Renal pelvis (tissue), 4 donors: ENCODE measurements around the gene TMEM39B. TPM values are rescaled to one million over a fixed set of nuclear protein-coding genes. Genes with fewer than 3 reads are reported as not detected.
A peak's percentile ranks its signal among the peaks of the same experiment; 100 is the strongest.
"Not testable (repeated sequence)": the region's sequence is repeated elsewhere in the genome, so short reads cannot be mapped to it uniquely, and the experiment has no call there.

ENCODE experiments used
- DNase-seq: peaks from one replicate; pipeline ENCODE4 v3.0.0-alpha.2; 2013
- polyA plus RNA-seq, 3 donors: library from polyadenylated mRNA; unstranded; fragments of 120-200 nt; gene quantifications; one replicate each; pipeline ENCODE4 v1.2.1, GENCODE V29; 2013; ENCODE audit not compliant: insufficient read length in 3 of 3

Gene TMEM39B
- polyA plus RNA-seq, 3 donors = 20.4 to 24.0 (median 22.5) TPM

- not testable (repeated sequence) for DNase-seq
Measured at GRCh38 chr1:32147799-32148198, 75.1 kb downstream of the TMEM39B start.

DNA sequence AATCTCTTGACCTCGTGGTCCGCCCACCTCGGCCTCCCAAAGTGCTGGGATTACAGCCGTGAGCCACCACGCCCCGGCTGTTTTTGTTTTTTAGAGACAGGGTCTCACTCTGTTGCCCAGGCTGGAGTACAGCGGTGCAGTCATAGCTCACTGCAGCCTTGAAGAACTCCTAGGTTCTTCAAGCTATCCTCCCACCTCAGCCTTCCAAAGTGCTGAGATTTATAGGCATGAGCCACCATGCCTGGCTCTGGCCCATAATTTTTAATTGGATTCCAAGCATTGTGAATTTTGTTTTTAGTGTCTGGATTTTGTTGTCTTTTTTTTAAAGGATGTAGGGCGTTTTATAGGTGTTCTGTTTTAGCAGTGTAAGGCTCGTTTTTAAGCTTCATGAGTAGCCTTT lies 78.1 kb downstream of the TMEM39B start:
- DNase-seq = peak; percentile 4

DNA sequence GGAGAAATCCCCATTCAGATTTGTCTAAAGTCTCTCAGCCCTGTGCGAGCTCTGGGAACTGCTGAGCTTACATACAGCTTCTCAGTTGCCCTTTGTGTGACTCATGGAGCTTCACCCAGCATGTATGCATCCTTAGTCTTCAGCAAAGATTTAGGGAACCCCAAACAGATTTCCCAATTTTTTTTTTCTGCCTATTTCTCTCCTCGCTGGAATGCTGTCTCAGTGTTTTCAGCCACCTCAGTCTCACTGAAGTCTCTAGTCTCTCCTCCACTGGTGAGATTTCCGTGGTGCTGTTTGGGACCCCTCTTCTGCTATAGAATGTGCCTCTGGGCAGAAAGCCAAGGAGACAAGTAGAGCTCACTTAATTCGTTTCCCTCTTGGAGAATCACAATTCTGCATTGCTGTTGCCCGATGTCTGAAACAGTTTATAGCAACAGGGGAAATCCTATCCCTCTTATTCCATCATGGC lies 78.6 kb downstream of the TMEM39B start:
- peak; percentile 36 for DNase-seq

Other genes starting within 250 kb of the TMEM39B start
- 100 to 1,000 TPM; 169 to 202 (median 195) TPM for gene PTP4A2, start 134.6 kb upstream of the TMEM39B start, polyA plus RNA-seq
- gene KHDRBS1, start 59.1 kb upstream of the TMEM39B start, polyA plus RNA-seq = 100 to 1,000 TPM; 218 to 249 (median 237) TPM
- 10 to 100 TPM; 26.4 to 38.7 (median 38.0) TPM for gene KPNA6, start 35.1 kb downstream of the TMEM39B start, polyA plus RNA-seq
- gene TXLNA, start 106.7 kb downstream of the TMEM39B start, polyA plus RNA-seq = 10 to 100 TPM; 48.9 to 51.0 (median 49.2) TPM
- 10 to 100 TPM; 26.7 to 29.5 (median 27.1) TPM for gene CCDC28B, start 127.7 kb downstream of the TMEM39B start, polyA plus RNA-seq
- gene IQCC, start 132.7 kb downstream of the TMEM39B start, polyA plus RNA-seq = 10 to 100 TPM in 1 of 3 donors, 1 to 10 TPM in 2; 6.6 to 11.4 (median 9.3) TPM
- gene DCDC2B, start 136.2 kb downstream of the TMEM39B start, polyA plus RNA-seq = 1 to 10 TPM in 2 of 3 donors, under 1 TPM in 1; 0.60 to 2.2 (median 2.1) TPM
- gene TMEM234, start 149.4 kb downstream of the TMEM39B start, polyA plus RNA-seq = 10 to 100 TPM; 24.6 to 31.9 (median 28.2) TPM
- 100 to 1,000 TPM; 146 to 171 (median 152) TPM for gene EIF3I, start 149.5 kb downstream of the TMEM39B start, polyA plus RNA-seq
- 10 to 100 TPM in 2 of 3 donors, 1 to 10 TPM in 1; 8.5 to 10.5 (median 10.3) TPM for gene FAM167B, start 174.3 kb downstream of the TMEM39B start, polyA plus RNA-seq
- gene LCK, start 178.3 kb downstream of the TMEM39B start, polyA plus RNA-seq = 1 to 10 TPM; 4.2 to 6.5 (median 5.0) TPM
- 100 to 1,000 TPM; 179 to 241 (median 186) TPM for gene HDAC1, start 219.1 kb downstream of the TMEM39B start, polyA plus RNA-seq